K562 (cell line): ENCODE measurements around the gene SAMD10.
"Not testable (repeated sequence)": the region's sequence is repeated elsewhere in the genome, so short reads cannot be mapped to it uniquely, and the experiment has no call there.

Experiments
- CEBPG ChIP-seq, 3 experiments: fragments of 200-800 bp in 1 of 3; sonication (Bioruptor generic) in 1 of 3; sonication (generic) in 1 of 3; formaldehyde crosslinking in 1 of 3; IDR thresholded peaks in 2 of 3; conservative IDR thresholded peaks in 1 of 3; 2 replicates each; pipeline versions ENCODE4 v1.6.1 to v1.8.0; 2016 to 2022; ENCODE audit warnings: missing compliant biosample characterization in 2 of 3, missing genetic modification characterization in 2 of 3, mild to moderate bottlenecking in 1 of 3, missing genetic modification reagents in 1 of 3
- POLR2A ChIP-seq: fragments of 450-650 bp; conservative IDR thresholded peaks from 2 replicates; pipeline ENCODE4 v1.6.1; 2016
- TF ChIP-seq, protein P1 (sequence below), 3 experiments: IDR thresholded peaks in 2 of 3; conservative IDR thresholded peaks in 1 of 3; 2 replicates each; pipeline ENCODE4 v1.5.1; 2011 to 2012; ENCODE audit warnings: low read length in 3 of 3, mild to moderate bottlenecking in 3 of 3, control low read depth in 2 of 3, improper control_type of control experiment in 1 of 3, inconsistent platforms in 1 of 3, low read depth in 1 of 3, mixed read lengths in 1 of 3, moderate library complexity in 1 of 3; ENCODE audit not compliant: insufficient read depth in 2 of 3
- TF ChIP-seq, protein P2 (sequence below): sonication (generic); formaldehyde crosslinking; IDR thresholded peaks from 2 replicates; pipeline ENCODE4 v1.8.1; 2022; ENCODE audit warnings: missing genetic modification reagents
- TF ChIP-seq, protein P3 (sequence below), 2 experiments: fragments of 450-650 bp; formaldehyde crosslinking in 1 of 2; IDR thresholded peaks; 2 replicates each; pipeline versions ENCODE4 v1.4.0 to v1.6.1; 2014 to 2020; ENCODE audit warnings: mild to moderate bottlenecking in 2 of 2, borderline replicate concordance in 1 of 2, low read depth in 1 of 2

DNA sequence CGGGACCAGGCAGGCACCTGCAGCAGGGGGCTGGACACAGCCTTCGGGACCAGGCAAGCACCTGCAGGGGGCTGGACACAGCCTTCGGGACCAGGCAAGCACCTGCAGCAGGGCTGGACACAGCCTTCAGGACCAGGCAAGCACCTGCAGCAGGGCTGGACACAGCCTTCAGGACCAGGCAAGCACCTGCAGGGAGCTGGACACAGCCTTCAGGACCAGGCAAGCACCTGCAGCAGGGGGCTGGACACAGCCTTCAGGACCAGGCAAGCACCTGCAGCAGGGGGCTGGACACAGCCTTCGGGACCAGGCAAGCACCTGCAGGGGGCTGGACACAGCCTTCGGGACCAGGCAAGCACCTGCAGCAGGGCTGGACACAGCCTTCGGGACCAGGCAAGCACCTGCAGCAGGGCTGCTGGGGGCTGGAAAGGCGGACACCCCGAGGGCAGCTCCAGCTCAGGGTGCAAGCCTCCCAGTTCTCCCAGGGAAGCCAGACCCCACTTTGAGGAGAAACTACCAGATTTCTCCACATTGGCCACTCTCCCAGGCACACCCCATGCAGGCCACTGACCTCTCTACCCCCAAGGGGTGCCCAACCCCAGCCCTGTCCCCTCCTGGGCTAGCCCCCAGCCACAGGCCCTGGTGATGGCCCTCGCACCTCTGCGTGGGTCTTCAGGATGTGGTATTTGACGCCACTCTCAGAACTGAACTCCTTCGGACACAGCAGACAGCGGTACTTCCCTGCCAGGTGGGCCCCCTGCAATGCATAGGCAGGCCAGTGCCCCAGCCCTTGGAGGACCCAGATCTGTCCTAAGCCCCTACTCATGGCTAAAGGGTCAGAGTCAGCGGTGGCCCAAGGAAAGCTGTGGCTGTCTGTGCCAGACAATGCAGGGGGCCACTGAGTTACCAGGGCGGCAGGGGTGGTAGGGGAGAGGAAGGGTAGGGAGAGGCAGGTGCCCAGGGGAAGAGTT, 18.5 kb downstream of the SAMD10 start:
- TF ChIP-seq, protein P1, sequence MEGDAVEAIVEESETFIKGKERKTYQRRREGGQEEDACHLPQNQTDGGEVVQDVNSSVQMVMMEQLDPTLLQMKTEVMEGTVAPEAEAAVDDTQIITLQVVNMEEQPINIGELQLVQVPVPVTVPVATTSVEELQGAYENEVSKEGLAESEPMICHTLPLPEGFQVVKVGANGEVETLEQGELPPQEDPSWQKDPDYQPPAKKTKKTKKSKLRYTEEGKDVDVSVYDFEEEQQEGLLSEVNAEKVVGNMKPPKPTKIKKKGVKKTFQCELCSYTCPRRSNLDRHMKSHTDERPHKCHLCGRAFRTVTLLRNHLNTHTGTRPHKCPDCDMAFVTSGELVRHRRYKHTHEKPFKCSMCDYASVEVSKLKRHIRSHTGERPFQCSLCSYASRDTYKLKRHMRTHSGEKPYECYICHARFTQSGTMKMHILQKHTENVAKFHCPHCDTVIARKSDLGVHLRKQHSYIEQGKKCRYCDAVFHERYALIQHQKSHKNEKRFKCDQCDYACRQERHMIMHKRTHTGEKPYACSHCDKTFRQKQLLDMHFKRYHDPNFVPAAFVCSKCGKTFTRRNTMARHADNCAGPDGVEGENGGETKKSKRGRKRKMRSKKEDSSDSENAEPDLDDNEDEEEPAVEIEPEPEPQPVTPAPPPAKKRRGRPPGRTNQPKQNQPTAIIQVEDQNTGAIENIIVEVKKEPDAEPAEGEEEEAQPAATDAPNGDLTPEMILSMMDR (IDR thresholded peaks at IDR 0.05 in 2 of 3, conservative IDR thresholded peaks at IDR 0.05 in 1 of 3; ENCODE audit: insufficient read depth in 2 of 3, low read depth in 1 of 3, low read length in 3 of 3): not testable (repeated sequence)
- TF ChIP-seq, protein P2, sequence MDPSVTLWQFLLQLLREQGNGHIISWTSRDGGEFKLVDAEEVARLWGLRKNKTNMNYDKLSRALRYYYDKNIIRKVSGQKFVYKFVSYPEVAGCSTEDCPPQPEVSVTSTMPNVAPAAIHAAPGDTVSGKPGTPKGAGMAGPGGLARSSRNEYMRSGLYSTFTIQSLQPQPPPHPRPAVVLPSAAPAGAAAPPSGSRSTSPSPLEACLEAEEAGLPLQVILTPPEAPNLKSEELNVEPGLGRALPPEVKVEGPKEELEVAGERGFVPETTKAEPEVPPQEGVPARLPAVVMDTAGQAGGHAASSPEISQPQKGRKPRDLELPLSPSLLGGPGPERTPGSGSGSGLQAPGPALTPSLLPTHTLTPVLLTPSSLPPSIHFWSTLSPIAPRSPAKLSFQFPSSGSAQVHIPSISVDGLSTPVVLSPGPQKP (CRISPR knock-in tag): not testable (repeated sequence)
- TF ChIP-seq, protein P3, sequence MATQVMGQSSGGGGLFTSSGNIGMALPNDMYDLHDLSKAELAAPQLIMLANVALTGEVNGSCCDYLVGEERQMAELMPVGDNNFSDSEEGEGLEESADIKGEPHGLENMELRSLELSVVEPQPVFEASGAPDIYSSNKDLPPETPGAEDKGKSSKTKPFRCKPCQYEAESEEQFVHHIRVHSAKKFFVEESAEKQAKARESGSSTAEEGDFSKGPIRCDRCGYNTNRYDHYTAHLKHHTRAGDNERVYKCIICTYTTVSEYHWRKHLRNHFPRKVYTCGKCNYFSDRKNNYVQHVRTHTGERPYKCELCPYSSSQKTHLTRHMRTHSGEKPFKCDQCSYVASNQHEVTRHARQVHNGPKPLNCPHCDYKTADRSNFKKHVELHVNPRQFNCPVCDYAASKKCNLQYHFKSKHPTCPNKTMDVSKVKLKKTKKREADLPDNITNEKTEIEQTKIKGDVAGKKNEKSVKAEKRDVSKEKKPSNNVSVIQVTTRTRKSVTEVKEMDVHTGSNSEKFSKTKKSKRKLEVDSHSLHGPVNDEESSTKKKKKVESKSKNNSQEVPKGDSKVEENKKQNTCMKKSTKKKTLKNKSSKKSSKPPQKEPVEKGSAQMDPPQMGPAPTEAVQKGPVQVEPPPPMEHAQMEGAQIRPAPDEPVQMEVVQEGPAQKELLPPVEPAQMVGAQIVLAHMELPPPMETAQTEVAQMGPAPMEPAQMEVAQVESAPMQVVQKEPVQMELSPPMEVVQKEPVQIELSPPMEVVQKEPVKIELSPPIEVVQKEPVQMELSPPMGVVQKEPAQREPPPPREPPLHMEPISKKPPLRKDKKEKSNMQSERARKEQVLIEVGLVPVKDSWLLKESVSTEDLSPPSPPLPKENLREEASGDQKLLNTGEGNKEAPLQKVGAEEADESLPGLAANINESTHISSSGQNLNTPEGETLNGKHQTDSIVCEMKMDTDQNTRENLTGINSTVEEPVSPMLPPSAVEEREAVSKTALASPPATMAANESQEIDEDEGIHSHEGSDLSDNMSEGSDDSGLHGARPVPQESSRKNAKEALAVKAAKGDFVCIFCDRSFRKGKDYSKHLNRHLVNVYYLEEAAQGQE (IDR thresholded peaks at IDR 0.05; ENCODE audit: borderline replicate concordance): not testable (repeated sequence)
- TF ChIP-seq, protein P3 (CRISPR knock-in tag; IDR thresholded peaks at IDR 0.05; ENCODE audit: low read depth): not testable (repeated sequence)
- not testable (repeated sequence) for TF ChIP-seq POLR2A; CEBPG (CRISPR knock-in tag; IDR thresholded peaks at IDR 0.05); CEBPG (tag; conservative IDR thresholded peaks at IDR 0.05 in 1 of 2, IDR thresholded peaks at IDR 0.05 in 1 of 2)
